BLaER1 (cell line): ENCODE data around the gene RSPRY1.

Experiments
- H3K27ac ChIP-seq: shearing (Covaris generic); formaldehyde crosslinking; 2 replicates; pipeline ENCODE4 v1.8.1; 2022
- H3K27me3 ChIP-seq: shearing (Covaris generic); formaldehyde crosslinking; 2 replicates; pipeline ENCODE4 v1.8.1; 2022
- H3K36me3 ChIP-seq: shearing (Covaris generic); formaldehyde crosslinking; 2 replicates; pipeline ENCODE4 v1.8.1; 2022
- H3K4me1 ChIP-seq: shearing (Covaris generic); formaldehyde crosslinking; 2 replicates; pipeline ENCODE4 v1.8.1; 2022
- H3K4me2 ChIP-seq: shearing (Covaris generic); formaldehyde crosslinking; 2 replicates; pipeline ENCODE4 v1.8.1; 2022
- H3K4me3 ChIP-seq: shearing (Covaris generic); formaldehyde crosslinking; 2 replicates; pipeline ENCODE4 v1.8.1; 2022
- H3K9ac ChIP-seq: shearing (Covaris generic); formaldehyde crosslinking; 2 replicates; pipeline ENCODE4 v1.8.1; 2022
- H3K9me3 ChIP-seq: shearing (Covaris generic); formaldehyde crosslinking; 2 replicates; pipeline ENCODE4 v1.8.1; 2022
- H4K20me1 ChIP-seq: shearing (Covaris generic); formaldehyde crosslinking; 2 replicates; pipeline ENCODE4 v1.8.1; 2022
- Cebpa-rat ChIP-seq: shearing (Covaris generic); IDR thresholded peaks from 2 replicates; pipeline ENCODE4 v1.8.1; 2022

The RSPRY1 gene

GRCh38 chr16:57284952-57285363, 98.8 kb downstream of the RSPRY1 start:
- Histone ChIP-seq H3K36me3 (no peaks in the 10 kb centered on the region), H3K27ac (peak overlapping the region; percentile 14; the same call in 1 of the 2 replicates), H3K4me1 (peaks cover 30% of the 10 kb centered on the region), H3K4me3 (peak overlapping the region; percentile 73), H3K9me3 (no peaks in the 10 kb centered on the region), H3K27me3 (peaks cover 27% of the 10 kb centered on the region), H4K20me1 (no peaks in the 10 kb centered on the region), H3K4me2 (peak overlapping the region; percentile 94), H3K9ac (peak overlapping the region; percentile 71; the same call in 1 of the 2 replicates)
- TF ChIP-seq Cebpa-rat = no peak

- no peak overlapping the region for H3K27ac ChIP-seq
- peaks cover 30% of the 10 kb centered on the region for H3K4me1 ChIP-seq
- no peak overlapping the region for H3K9ac ChIP-seq
- TF ChIP-seq Cebpa-rat = no peak
- H3K27me3 ChIP-seq = peaks cover 27% of the 10 kb centered on the region
- peak overlapping the region; percentile 94 for H3K4me2 ChIP-seq
- H3K36me3 ChIP-seq = no peaks in the 10 kb centered on the region
- H3K9me3 ChIP-seq = no peaks in the 10 kb centered on the region
- H4K20me1 ChIP-seq = no peaks in the 10 kb centered on the region
- H3K4me3 ChIP-seq = no peak overlapping the region
Observed at GRCh38 chr16:57285379-57285778, 99.2 kb downstream of the RSPRY1 start.

GRCh38 chr16:57289391-57290257, 103.5 kb downstream of the RSPRY1 start:
- no peak overlapping the region for H3K27ac ChIP-seq
- H3K4me1 ChIP-seq = peaks cover 14% of the 10 kb centered on the region; the same call in 1 of the 2 replicates
- TF ChIP-seq Cebpa-rat = no peak
- H3K36me3 ChIP-seq = no peaks in the 10 kb centered on the region
- no peaks in the 10 kb centered on the region for H3K9me3 ChIP-seq
- no peak overlapping the region for H3K9ac ChIP-seq
- 0 out of 2 replicates have a peak overlapping the region, but pooled peaks have one; percentile 19 for H3K4me2 ChIP-seq
- H3K4me3 ChIP-seq = no peak overlapping the region
- no peaks in the 10 kb centered on the region for H4K20me1 ChIP-seq
- peaks cover 7% of the 10 kb centered on the region for H3K27me3 ChIP-seq
